Measurements from ENCODE around the gene NKPD1. TPM values are rescaled to one million over a fixed set of nuclear protein-coding genes. Genes with fewer than 3 reads are reported as not detected.

The NKPD1 gene
- total and polyA plus RNA-seq, 9 of the 15 experiments (the other 6 are each of a cell fraction or from before 2014, with no cell fraction given), result 0.03 to 0.09 (median 0.04) TPM; not detected in 5

DNA sequence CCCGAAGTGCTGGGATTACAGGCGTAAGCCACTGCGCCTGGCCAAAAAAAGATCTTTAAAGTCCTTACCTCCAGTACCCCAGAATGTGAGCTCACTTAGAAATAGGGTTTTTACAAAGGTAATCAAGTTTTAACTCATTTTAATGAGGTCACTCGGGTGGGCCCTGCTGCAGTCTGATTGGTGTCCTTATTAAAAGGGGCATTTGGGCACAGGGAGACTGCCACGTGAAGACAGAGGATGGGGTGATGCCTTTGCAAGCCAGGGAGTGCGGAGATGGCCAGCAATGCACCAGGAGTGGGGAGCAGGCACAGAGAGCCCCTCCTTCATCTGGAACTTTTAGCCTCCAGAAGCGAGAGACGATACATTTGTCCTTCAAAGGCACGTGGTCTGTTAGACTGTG lies 11.7 kb downstream of the NKPD1 start:
- TF ChIP-seq E2F5 (CRISPR knock-in tag; IDR thresholded peaks at IDR 0.05), result no peak
- TF ChIP-seq SIN3A (IDR thresholded peaks at IDR 0.05; ENCODE audit: borderline replicate concordance in 2 of 2, control insufficient read depth in 1 of 2, low read depth in 2 of 2, low read length in 2 of 2), result no peak
- TF ChIP-seq TEAD4 (IDR thresholded peaks at IDR 0.05; ENCODE audit: low read length), result no peak
- no peak for TF ChIP-seq TEAD4 (CRISPR knock-in tag; IDR thresholded peaks at IDR 0.05; ENCODE audit: borderline replicate concordance)
- no peak for TF ChIP-seq RCOR1 (IDR thresholded peaks at IDR 0.05; ENCODE audit: borderline replicate concordance in 1 of 2, low read depth in 2 of 2, low read length in 2 of 2)
- TF ChIP-seq PHF21A (IDR thresholded peaks at IDR 0.05; ENCODE audit: borderline replicate concordance, low read depth), result no peak
- TF ChIP-seq SNIP1 (IDR thresholded peaks at IDR 0.05; ENCODE audit: low read depth), result no peak

More for the DNA sequence above, 11.7 kb downstream of the NKPD1 start:
- H3K9ac ChIP-seq (ENCODE audit: insufficient read depth in 1 of 2, low read depth in 2 of 2, low read length in 2 of 2), result peak overlapping the region in 1 of 2 experiments; percentile 43; a peak in 1 of 4 replicates
- no TSS peak for BruUV-seq (replicated peaks)
- intact Hi-C loops (cut with micrococcal nuclease) (no loop called here), in situ Hi-C loops (cut with MboI) (no loop called here)
- H3K36me3 ChIP-seq (ENCODE audit: control insufficient read depth, insufficient read depth, low read length), result peaks cover 26% of the 10 kb centered on the region; the same call in 1 of the 3 replicates
- no peak overlapping the region for H2AFZ ChIP-seq (ENCODE audit: low read depth, low read length)
- DNase-seq (ENCODE audit: extremely low read depth in 1 of 4, low spot score in 3 of 4) (no peak), ATAC-seq (no peak), FAIRE-seq (no peak)
- H3K27ac ChIP-seq (ENCODE audit: extremely low read depth, low read depth, low read length), result no peak overlapping the region
- H3K27me3 ChIP-seq (ENCODE audit: control insufficient read depth in 2 of 2, insufficient read depth in 2 of 2, low read length in 2 of 2), result no peaks in the 10 kb centered on the region
- 77% methylated on average over 7 of the region's 9 CpGs for WGBS (ENCODE audit: insufficient coverage, low coverage, missing lambda C conversion rate)
- H3K9me1 ChIP-seq (ENCODE audit: control insufficient read depth, insufficient read depth, low read length), result peaks cover 5% of the 10 kb centered on the region
- peaks cover 10 to 70% of the 10 kb centered on the region in 2 experiments for H3K4me1 ChIP-seq (replicated peaks in 1 of 2; ENCODE audit: control insufficient read depth in 2 of 2, insufficient read depth in 2 of 2, low read length in 2 of 2)
- no peak overlapping the region for H3K4me2 ChIP-seq (ENCODE audit: insufficient read depth, low read length)
- ChIA-PET CTCF (ENCODE audit: low intra/inter-chr PET ratio) (no interaction called here), POLR2A (interaction anchor here (0.6 to 1.8 kb wide), 3 partner anchors 15 to 101 kb away, joined by 3 to 4 read pairs (median 3); no protein-coding TSS in a partner anchor)
- H4K20me1 ChIP-seq (replicated peaks; ENCODE audit: control insufficient read depth, insufficient read depth, low read length), result peaks cover 2% of the 10 kb centered on the region
- H3K4me3 ChIP-seq, result no peak overlapping the region
- H3K9me3 ChIP-seq (replicated peaks; ENCODE audit: control insufficient read depth, insufficient read depth, low read depth, low read length), result no peaks in the 10 kb centered on the region
- H3K79me2 ChIP-seq (ENCODE audit: control insufficient read depth, insufficient read depth, low read length), result no peaks in the 10 kb centered on the region

Data from K562 (cell line).